Stimulated activated CD4-positive, alpha-beta T cell treated with anti-CD3 and anti-CD28 coated beads, Interleukin-12 subunit alpha, Interleukin-12 subunit beta, amount 100 ng/mL, for 48 hours (primary cell): ENCODE data around the gene HOPX.
"Not testable (repeated sequence)": the region's sequence is repeated elsewhere in the genome, so short reads cannot be mapped to it uniquely, and the experiment has no call there.

ENCODE experiments used
- DNase-seq, 3 donors: peaks; one replicate each; pipeline ENCODE4 v3.0.0-alpha.2; 2020; ENCODE audit warnings: low read depth in 2 of 3, low spot score in 1 of 3

The HOPX gene

GRCh38 chr4:56628592-56628991 is 52.5 kb downstream of the HOPX start:
- DNase-seq: no peak

- DNase-seq: no peak
Observed at GRCh38 chr4:56627985-56628384, 53.1 kb downstream of the HOPX start.

GRCh38 chr4:56627375-56627774 is 53.7 kb downstream of the HOPX start:
- DNase-seq: no peak

GRCh38 chr4:56626963-56627362 is 54.1 kb downstream of the HOPX start:
- no peak for DNase-seq

GRCh38 chr4:56626420-56626819 is 54.7 kb downstream of the HOPX start:
- DNase-seq: no peak

- no peak for DNase-seq
Observed at GRCh38 chr4:56622176-56622575, 58.9 kb downstream of the HOPX start.

GRCh38 chr4:56619816-56620215 is 61.3 kb downstream of the HOPX start:
- DNase-seq: no peak

GRCh38 chr4:56619160-56619559 is 61.9 kb downstream of the HOPX start:
- no peak for DNase-seq

- no peak for DNase-seq
Observed at GRCh38 chr4:56618734-56619133, 62.4 kb downstream of the HOPX start.

GRCh38 chr4:56613101-56613862 is 67.8 kb downstream of the HOPX start:
- no peak for DNase-seq

- no peak for DNase-seq
Observed at GRCh38 chr4:56612282-56612681, 68.8 kb downstream of the HOPX start.

- no peak for DNase-seq
Observed at GRCh38 chr4:56611501-56611900, 69.6 kb downstream of the HOPX start.

- DNase-seq: not testable (repeated sequence)
Observed at GRCh38 chr4:56610170-56610569, 70.9 kb downstream of the HOPX start.

- DNase-seq: no peak
Observed at GRCh38 chr4:56607926-56608325, 73.2 kb downstream of the HOPX start.

GRCh38 chr4:56606385-56606784 is 74.7 kb downstream of the HOPX start:
- DNase-seq: no peak

GRCh38 chr4:56605464-56605863 is 75.6 kb downstream of the HOPX start:
- DNase-seq: not testable (repeated sequence)

- DNase-seq: no peak
Observed at GRCh38 chr4:56603297-56603696, 77.8 kb downstream of the HOPX start.
